Keratinocyte (primary cell): ENCODE results near the gene CD93. TPM values are rescaled to one million over a fixed set of nuclear protein-coding genes. Genes with fewer than 3 reads are reported as not detected.

Experiments used
- DNase-seq: peaks from one replicate; pipeline ENCODE4 v3.0.0-alpha.2; 2011; ENCODE audit warnings: low read depth, missing footprints, low spot score
- FAIRE-seq: peaks from 2 replicates; lab custom pipeline; 2011; peaks lifted over from hg19 to GRCh38; lab: Jason Lieb, UNC
- H2AFZ ChIP-seq: 2 replicates; pipeline ENCODE4 v1.6.0; 2012; ENCODE audit warnings: low read length, control low read depth, inconsistent platforms; ENCODE audit not compliant: control insufficient read depth
- H3K27ac ChIP-seq: 2 replicates; pipeline ENCODE4 v1.5.1; 2011; ENCODE audit warnings: low read length; ENCODE audit not compliant: control insufficient read depth, insufficient read depth
- H3K27me3 ChIP-seq: 3 replicates; pipeline ENCODE4 v1.6.0; 2011; ENCODE audit warnings: low read length; ENCODE audit not compliant: control insufficient read depth, insufficient read depth; ENCODE audit errors: extremely low read depth
- H3K36me3 ChIP-seq, 2 experiments: 2 replicates in 1 of 2; 3 replicates in 1 of 2; pipeline ENCODE4 v1.5.1; 2011; ENCODE audit warnings: low read length in 2 of 2, mild to moderate bottlenecking in 1 of 2; ENCODE audit not compliant: control insufficient read depth in 2 of 2, insufficient read depth in 2 of 2; ENCODE audit errors: extremely low read depth in 1 of 2
- H3K4me1 ChIP-seq: 3 replicates; pipeline ENCODE4 v1.5.1; 2011; ENCODE audit warnings: low read length; ENCODE audit not compliant: control insufficient read depth, insufficient read depth; ENCODE audit errors: extremely low read depth
- H3K4me2 ChIP-seq: 3 replicates; pipeline ENCODE4 v1.6.0; 2011; ENCODE audit warnings: low read depth, low read length; ENCODE audit not compliant: control insufficient read depth, insufficient read depth; ENCODE audit errors: extremely low read depth
- H3K4me3 ChIP-seq, 3 experiments: fragments of 200-600 bp in 1 of 3; sonication (generic) in 1 of 3; 2 replicates in 2 of 3; 3 replicates in 1 of 3; pipeline ENCODE4 v1.5.1; 2011 to 2016; ENCODE audit warnings: low read length in 3 of 3, mild to moderate bottlenecking in 3 of 3, control low read depth in 2 of 3, inconsistent platforms in 1 of 3, low read depth in 1 of 3, mixed read lengths in 1 of 3, mixed run types in 1 of 3, moderate library complexity in 1 of 3; ENCODE audit not compliant: control insufficient read depth in 2 of 3, insufficient read depth in 2 of 3; ENCODE audit errors: extremely low read depth in 1 of 3
- H3K79me2 ChIP-seq: 2 replicates; pipeline ENCODE4 v1.6.0; 2012; ENCODE audit warnings: low read length; ENCODE audit not compliant: control insufficient read depth, insufficient read depth
- H3K9ac ChIP-seq: 3 replicates; pipeline ENCODE4 v1.6.0; 2011; ENCODE audit warnings: low read length; ENCODE audit not compliant: control insufficient read depth, insufficient read depth; ENCODE audit errors: extremely low read depth
- H3K9me1 ChIP-seq: 3 replicates; pipeline ENCODE4 v1.6.0; 2011; ENCODE audit warnings: low read length; ENCODE audit not compliant: control insufficient read depth, insufficient read depth; ENCODE audit errors: extremely low read depth
- H3K9me3 ChIP-seq: 2 replicates; pipeline ENCODE4 v1.5.1; 2012; ENCODE audit warnings: low read depth, low read length; ENCODE audit not compliant: control insufficient read depth
- H4K20me1 ChIP-seq: 3 replicates; pipeline ENCODE4 v1.6.0; 2011; ENCODE audit warnings: low read length; ENCODE audit not compliant: control insufficient read depth, insufficient read depth; ENCODE audit errors: extremely low read depth
- EZH2 ChIP-seq: IDR thresholded peaks from one replicate; pipeline ENCODE4 v1.6.1; 2012; ENCODE audit warnings: inconsistent platforms, mild to moderate bottlenecking, low read length, moderate library complexity
- dilution Hi-C: fragments of 300-500 bp; cut with MboI; formaldehyde crosslinking; loops from one replicate; pipeline ENCODE4 v1.7.0; 2020; ENCODE audit warnings: low sequenced_read_pairs; ENCODE audit not compliant: extremely low pct_ligation_motif_present
- polyA plus RNA-seq, 5 experiments: library from polyadenylated mRNA; depleted of rRNA in 3 of 5; stranded (reverse) in 3 of 5; stranded (forward) in 1 of 5; unstranded in 1 of 5; fragments of >200 nt; gene quantifications; 1 replicate in 1 of 5; 2 replicates in 3 of 5; 3 replicates in 1 of 5; pipeline versions ENCODE4 v1.2.1 to v1.2.3, GENCODE V29; 2011 to 2012; ENCODE audit warnings: missing spikeins in 2 of 5, low read depth in 1 of 5, low replicate concordance in 1 of 5
- TF ChIP-seq, protein P1 (sequence below), 3 experiments: IDR thresholded peaks in 1 of 3; conservative IDR thresholded peaks in 1 of 3; optimal IDR thresholded peaks in 1 of 3; 2 replicates in 2 of 3; 3 replicates in 1 of 3; pipeline versions ENCODE3 to v1.5.1; 2011; ENCODE audit warnings: low read length in 3 of 3, mild to moderate bottlenecking in 3 of 3, moderate library complexity in 2 of 3, control low read depth in 1 of 3, inconsistent platforms in 1 of 3; ENCODE audit not compliant: insufficient read depth in 2 of 3; ENCODE audit errors: extremely low read depth in 1 of 3

The CD93 gene
- polyA plus RNA-seq, 1 donor (not counting 4 experiments of a cell fraction or from before 2014, with no cell fraction given): not detected

- Histone ChIP-seq H3K4me2 (no peak overlapping the region), H3K27ac (no peak overlapping the region), H4K20me1 (no peaks in the 10 kb centered on the region), H3K9me3 (no peaks in the 10 kb centered on the region), H2AFZ (no peak overlapping the region), H3K9ac (no peak overlapping the region), H3K4me3 (no peak overlapping the region), H3K79me2 (no peaks in the 10 kb centered on the region), H3K27me3 (no peaks in the 10 kb centered on the region), H3K36me3 (no peaks in the 10 kb centered on the region), H3K4me1 (peaks cover 8% of the 10 kb centered on the region), H3K9me1 (no peaks in the 10 kb centered on the region)
- dilution Hi-C loops: no loop called here
- DNase-seq (no peak), FAIRE-seq (no peak)
- TF ChIP-seq EZH2: no peak
- TF ChIP-seq, protein P1, sequence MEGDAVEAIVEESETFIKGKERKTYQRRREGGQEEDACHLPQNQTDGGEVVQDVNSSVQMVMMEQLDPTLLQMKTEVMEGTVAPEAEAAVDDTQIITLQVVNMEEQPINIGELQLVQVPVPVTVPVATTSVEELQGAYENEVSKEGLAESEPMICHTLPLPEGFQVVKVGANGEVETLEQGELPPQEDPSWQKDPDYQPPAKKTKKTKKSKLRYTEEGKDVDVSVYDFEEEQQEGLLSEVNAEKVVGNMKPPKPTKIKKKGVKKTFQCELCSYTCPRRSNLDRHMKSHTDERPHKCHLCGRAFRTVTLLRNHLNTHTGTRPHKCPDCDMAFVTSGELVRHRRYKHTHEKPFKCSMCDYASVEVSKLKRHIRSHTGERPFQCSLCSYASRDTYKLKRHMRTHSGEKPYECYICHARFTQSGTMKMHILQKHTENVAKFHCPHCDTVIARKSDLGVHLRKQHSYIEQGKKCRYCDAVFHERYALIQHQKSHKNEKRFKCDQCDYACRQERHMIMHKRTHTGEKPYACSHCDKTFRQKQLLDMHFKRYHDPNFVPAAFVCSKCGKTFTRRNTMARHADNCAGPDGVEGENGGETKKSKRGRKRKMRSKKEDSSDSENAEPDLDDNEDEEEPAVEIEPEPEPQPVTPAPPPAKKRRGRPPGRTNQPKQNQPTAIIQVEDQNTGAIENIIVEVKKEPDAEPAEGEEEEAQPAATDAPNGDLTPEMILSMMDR (optimal IDR thresholded peaks at IDR 0.05 in 1 of 3, IDR thresholded peaks at IDR 0.05 in 1 of 3, conservative IDR thresholded peaks at IDR 0.05 in 1 of 3; ENCODE audit: extremely low read depth in 1 of 3, insufficient read depth in 2 of 3, low read length in 3 of 3): no peak
These were observed 45.6 kb upstream of the CD93 start for GRCh38 chr20:23131766-23132165.

DNA sequence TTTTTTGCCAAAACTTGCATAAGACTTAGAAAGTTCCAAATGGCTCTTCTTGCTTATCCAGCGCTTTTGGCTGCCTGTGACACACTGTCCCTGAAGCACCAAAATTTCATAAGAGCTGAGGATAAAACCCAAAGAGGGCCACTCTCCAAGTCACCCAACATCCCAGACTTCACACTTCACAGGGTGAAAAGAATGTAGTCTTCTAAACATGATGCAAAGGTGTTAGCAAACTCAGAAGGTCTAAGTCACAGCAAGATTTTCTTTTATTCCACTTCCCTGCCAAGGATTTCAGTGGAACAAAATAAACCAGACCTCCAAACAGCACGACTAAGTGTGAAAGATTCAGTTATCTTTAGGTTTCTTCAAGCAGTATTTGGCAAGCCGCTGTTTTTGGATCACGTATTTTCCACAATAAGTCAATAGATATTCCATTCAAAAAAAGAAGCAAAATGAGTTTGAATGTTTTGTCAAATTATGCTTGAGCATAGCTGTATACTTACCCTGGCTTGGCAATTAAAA lies 44.6 kb upstream of the CD93 start:
- H3K27ac ChIP-seq: no peak overlapping the region
- no peaks in the 10 kb centered on the region for H4K20me1 ChIP-seq
- H2AFZ ChIP-seq: no peak overlapping the region
- H3K4me1 ChIP-seq: no peaks in the 10 kb centered on the region
- H3K9me3 ChIP-seq: no peaks in the 10 kb centered on the region
- dilution Hi-C loops: no loop called here
- DNase-seq: no peak
- H3K9me1 ChIP-seq: no peaks in the 10 kb centered on the region
- H3K4me2 ChIP-seq: no peak overlapping the region
- H3K9ac ChIP-seq: no peak overlapping the region
- H3K4me3 ChIP-seq: no peak overlapping the region
- FAIRE-seq: no peak
- no peak for TF ChIP-seq EZH2
- TF ChIP-seq, protein P1 (optimal IDR thresholded peaks at IDR 0.05 in 1 of 3, IDR thresholded peaks at IDR 0.05 in 1 of 3, conservative IDR thresholded peaks at IDR 0.05 in 1 of 3; ENCODE audit: extremely low read depth in 1 of 3, insufficient read depth in 2 of 3, low read length in 3 of 3): no peak
- no peaks in the 10 kb centered on the region for H3K36me3 ChIP-seq
- no peaks in the 10 kb centered on the region for H3K79me2 ChIP-seq
- H3K27me3 ChIP-seq: no peaks in the 10 kb centered on the region
